GM10248 (cell line): ENCODE results near the gene NOL4L.

ENCODE experiments used
- CTCF ChIA-PET: fragments of 300-600 bp; sonication (Branson Sonifier 250); formaldehyde crosslinking; extraction: SDS; loops from one replicate; lab custom pipeline; 2021; ENCODE audit warnings: antibody characterized with exemption; lab: Yijun Ruan, JAX
- POLR2A ChIA-PET: fragments of 350-650 bp; sonication (Branson Sonifier 250); formaldehyde crosslinking; extraction: SDS; loops from one replicate; lab custom pipeline; 2020; ENCODE audit warnings: antibody characterized with exemption; lab: Yijun Ruan, JAX
- DNase-seq: peaks from one replicate; pipeline ENCODE4 v3.0.0; 2012; ENCODE audit errors: extremely low spot score
- CTCF ChIP-seq: IDR thresholded peaks from 2 replicates; pipeline ENCODE4 v1.5.1; 2012; ENCODE audit warnings: mild to moderate bottlenecking, low read depth; ENCODE audit errors: extremely low read depth, missing control alignments, control extremely low read depth

The NOL4L gene

GRCh38 chr20:32613192-32614053, 28.3 kb upstream of the NOL4L start:
- no peak for TF ChIP-seq CTCF
- POLR2A ChIA-PET = no interaction called here
- DNase-seq = no peak
- CTCF ChIA-PET = interaction anchor here (1.8 kb wide), 1 partner anchor 39 kb away, joined by 4 read pairs; no protein-coding TSS in a partner anchor

- ChIA-PET POLR2A (interaction anchor here (0.6 kb wide), 1 partner anchor 1634 kb away, joined by 7 read pairs; no protein-coding TSS in a partner anchor), CTCF (interaction anchor here (1.2 to 1.8 kb wide), 5 partner anchors 15 to 40 kb away, joined by 3 to 4 read pairs (median 4); no protein-coding TSS in a partner anchor)
- no peak for DNase-seq
- TF ChIP-seq CTCF = no peak
Measured at GRCh38 chr20:32612351-32613191, 27.4 kb upstream of the NOL4L start.

- no peak for DNase-seq
- no peak for TF ChIP-seq CTCF
- ChIA-PET CTCF (interaction anchor here (1.2 to 1.7 kb wide), 5 partner anchors 14 to 40 kb away, joined by 3 to 5 read pairs (median 4); no protein-coding TSS in a partner anchor), POLR2A (no interaction called here)
Measured at GRCh38 chr20:32611868-32612267, 26.7 kb upstream of the NOL4L start.

GRCh38 chr20:32611286-32611685, 26.2 kb upstream of the NOL4L start:
- no peak for TF ChIP-seq CTCF
- DNase-seq = no peak
- CTCF ChIA-PET = interaction anchor here (1.2 to 1.7 kb wide), 4 partner anchors 13 to 38 kb away, joined by 3 to 5 read pairs (median 4); no protein-coding TSS in a partner anchor
- POLR2A ChIA-PET = no interaction called here

GRCh38 chr20:32610472-32611218, 25.5 kb upstream of the NOL4L start:
- ChIA-PET CTCF (interaction anchor here (1.6 to 1.7 kb wide), 2 partner anchors 13 to 37 kb away, joined by 4 to 5 read pairs; no protein-coding TSS in a partner anchor), POLR2A (no interaction called here)
- no peak for DNase-seq
- no peak for TF ChIP-seq CTCF
